ENCODE results near the gene LRIT2. TPM values are rescaled to one million over a fixed set of nuclear protein-coding genes. Genes with fewer than 3 reads are reported as not detected.

The LRIT2 gene
- total RNA-seq, 1 donor from 2014 or later = not detected

- H3K4me3 Mint-ChIP-seq (ENCODE audit: low read depth) = no peak overlapping the region
- H3K27ac Mint-ChIP-seq = no peak overlapping the region
- H3K36me3 Mint-ChIP-seq (ENCODE audit: insufficient read depth) = no peaks in the 10 kb centered on the region
- peaks cover 27% of the 10 kb centered on the region for H3K27me3 Mint-ChIP-seq
- no peaks in the 10 kb centered on the region for H3K9me3 Mint-ChIP-seq (ENCODE audit: low read depth)
- H3K4me1 Mint-ChIP-seq (ENCODE audit: low read depth) = no peaks in the 10 kb centered on the region
- no peak for DNase-seq (ENCODE audit: low spot score, unreplicated experiment)
- TF ChIP-seq CTCF (IDR thresholded peaks at IDR 0.05; ENCODE audit: unreplicated experiment) = no peak
Observed at GRCh38 chr10:84233940-84234339, 8.6 kb upstream of the LRIT2 start.

GRCh38 chr10:84232376-84232775 is 7.0 kb upstream of the LRIT2 start:
- H3K4me1 Mint-ChIP-seq (ENCODE audit: low read depth) = no peaks in the 10 kb centered on the region
- H3K4me3 Mint-ChIP-seq (ENCODE audit: low read depth) = no peak overlapping the region
- H3K27ac Mint-ChIP-seq = no peak overlapping the region
- no peak for DNase-seq (ENCODE audit: low spot score, unreplicated experiment)
- no peaks in the 10 kb centered on the region for H3K9me3 Mint-ChIP-seq (ENCODE audit: low read depth)
- H3K27me3 Mint-ChIP-seq = peaks cover 29% of the 10 kb centered on the region
- no peak for TF ChIP-seq CTCF (IDR thresholded peaks at IDR 0.05; ENCODE audit: unreplicated experiment)
- no peaks in the 10 kb centered on the region for H3K36me3 Mint-ChIP-seq (ENCODE audit: insufficient read depth)

GRCh38 chr10:84230359-84230758 is 5.0 kb upstream of the LRIT2 start:
- no peaks in the 10 kb centered on the region for H3K36me3 Mint-ChIP-seq (ENCODE audit: insufficient read depth)
- DNase-seq (ENCODE audit: low spot score, unreplicated experiment) = no peak
- H3K27me3 Mint-ChIP-seq = peaks cover 33% of the 10 kb centered on the region
- no peak overlapping the region for H3K27ac Mint-ChIP-seq
- no peak for TF ChIP-seq CTCF (IDR thresholded peaks at IDR 0.05; ENCODE audit: unreplicated experiment)
- no peaks in the 10 kb centered on the region for H3K4me1 Mint-ChIP-seq (ENCODE audit: low read depth)
- H3K4me3 Mint-ChIP-seq (ENCODE audit: low read depth) = no peak overlapping the region
- H3K9me3 Mint-ChIP-seq (ENCODE audit: low read depth) = no peaks in the 10 kb centered on the region

- H3K36me3 Mint-ChIP-seq (ENCODE audit: insufficient read depth) = no peaks in the 10 kb centered on the region
- H3K4me3 Mint-ChIP-seq (ENCODE audit: low read depth) = no peak overlapping the region
- no peak for TF ChIP-seq CTCF (IDR thresholded peaks at IDR 0.05; ENCODE audit: unreplicated experiment)
- peaks cover 37% of the 10 kb centered on the region for H3K27me3 Mint-ChIP-seq
- no peak overlapping the region for H3K27ac Mint-ChIP-seq
- no peaks in the 10 kb centered on the region for H3K4me1 Mint-ChIP-seq (ENCODE audit: low read depth)
- no peak for DNase-seq (ENCODE audit: low spot score, unreplicated experiment)
- no peaks in the 10 kb centered on the region for H3K9me3 Mint-ChIP-seq (ENCODE audit: low read depth)
Observed at GRCh38 chr10:84227810-84228209, 2.5 kb upstream of the LRIT2 start.

GRCh38 chr10:84226616-84227015 is 1.3 kb upstream of the LRIT2 start:
- no peak for DNase-seq (ENCODE audit: low spot score, unreplicated experiment)

More at GRCh38 chr10:84226616-84227015, 1.3 kb upstream of the LRIT2 start:
- Mint-ChIP-seq H3K9me3 (ENCODE audit: low read depth) (no peaks in the 10 kb centered on the region), H3K27me3 (peaks cover 37% of the 10 kb centered on the region), H3K27ac (no peak overlapping the region), H3K36me3 (ENCODE audit: insufficient read depth) (no peaks in the 10 kb centered on the region), H3K4me1 (ENCODE audit: low read depth) (no peaks in the 10 kb centered on the region), H3K4me3 (ENCODE audit: low read depth) (no peak overlapping the region)
- no peak for TF ChIP-seq CTCF (IDR thresholded peaks at IDR 0.05; ENCODE audit: unreplicated experiment)
